H1 (cell line): ENCODE data around the gene DAB2IP. TPM values are rescaled to one million over a fixed set of nuclear protein-coding genes. Genes with fewer than 3 reads are reported as not detected.

Experiments
- CTCF ChIA-PET: fragments of 300-600 bp; sonication (Branson Sonifier 250); formaldehyde crosslinking; loops from one replicate; lab custom pipeline; 2021; ENCODE audit not compliant: partially characterized antibody; lab: Charles Lee
- POLR2A ChIA-PET: fragments of 300-600 bp; sonication (Branson Sonifier 250); formaldehyde crosslinking; loops from one replicate; lab custom pipeline; 2021; ENCODE audit warnings: inconsistent platforms; ENCODE audit not compliant: partially characterized antibody; lab: Charles Lee
- DNase-seq, 2 experiments: peaks; one replicate each; pipeline versions ENCODE4 v3.0.0 to v3.0.0-alpha.2; 2010 to 2022; ENCODE audit warnings: low spot score in 2 of 2, low read depth in 1 of 2, mixed read lengths in 1 of 2
- FAIRE-seq: peaks from 2 replicates; lab custom pipeline; 2011; peaks lifted over from hg19 to GRCh38; lab: Jason Lieb, UNC
- H2AFZ ChIP-seq: 2 replicates; pipeline ENCODE4 v1.8.1; 2012; ENCODE audit warnings: low read length, inconsistent platforms
- H2AK5ac ChIP-seq: 2 replicates; pipeline ENCODE4 v1.6.1; 2013; ENCODE audit warnings: low read depth, low read length
- H2BK120ac ChIP-seq: replicated peaks from 2 replicates; pipeline ENCODE3; 2013; ENCODE audit warnings: low read depth, low read length, inconsistent platforms
- H2BK12ac ChIP-seq: 2 replicates; pipeline ENCODE4 v1.6.1; 2013; ENCODE audit warnings: low read depth, low read length
- H2BK15ac ChIP-seq: 2 replicates; pipeline ENCODE4 v1.6.1; 2013; ENCODE audit warnings: low read length
- H2BK20ac ChIP-seq: 2 replicates; pipeline ENCODE4 v1.6.1; 2013; ENCODE audit warnings: low read length
- H2BK5ac ChIP-seq: 2 replicates; pipeline ENCODE4 v1.6.1; 2013; ENCODE audit warnings: low read depth, low read length
- H3K14ac ChIP-seq: 2 replicates; pipeline ENCODE4 v1.6.1; 2013; ENCODE audit warnings: inconsistent platforms; ENCODE audit not compliant: insufficient read length
- H3K18ac ChIP-seq: 2 replicates; pipeline ENCODE4 v1.6.1; 2013; ENCODE audit warnings: low read length; ENCODE audit errors: extremely low read depth
- H3K23ac ChIP-seq: 2 replicates; pipeline ENCODE4 v1.6.1; 2013; ENCODE audit warnings: inconsistent platforms; ENCODE audit not compliant: insufficient read length
- H3K23me2 ChIP-seq: 2 replicates; pipeline ENCODE4 v1.6.1; 2013; ENCODE audit warnings: low read depth, low read length
- H3K27ac ChIP-seq: 2 replicates; pipeline ENCODE4 v1.6.1; 2011; ENCODE audit warnings: low read depth, low read length, inconsistent platforms
- H3K27me3 ChIP-seq, 4 experiments: replicated peaks in 1 of 4; 1 replicate in 1 of 4; 2 replicates in 3 of 4; pipeline versions ENCODE4 v1.6.1 to v1.8.1; 2011 to 2013; ENCODE audit warnings: low read length in 3 of 4, mild to moderate bottlenecking in 3 of 4, inconsistent platforms in 2 of 4, mixed read lengths in 2 of 4, moderate library complexity in 1 of 4; ENCODE audit not compliant: control insufficient read depth in 3 of 4, insufficient read depth in 3 of 4; ENCODE audit errors: extremely low read depth in 1 of 4
- H3K36me3 ChIP-seq, 4 experiments: 2 replicates each; pipeline versions ENCODE4 v1.6.1 to v1.8.1; 2011 to 2013; ENCODE audit warnings: mild to moderate bottlenecking in 4 of 4, low read length in 3 of 4, moderate library complexity in 2 of 4, control low read depth in 1 of 4, inconsistent platforms in 1 of 4; ENCODE audit not compliant: insufficient read depth in 4 of 4, control insufficient read depth in 2 of 4
- H3K4ac ChIP-seq: replicated peaks from 2 replicates; pipeline ENCODE3; 2013; ENCODE audit warnings: low read length, low read depth, mixed read lengths, inconsistent platforms; ENCODE audit not compliant: insufficient read length
- H3K4me1 ChIP-seq, 4 experiments: replicated peaks in 1 of 4; 1 replicate in 1 of 4; 2 replicates in 3 of 4; pipeline versions ENCODE4 v1.6.1 to v1.8.1; 2011 to 2013; ENCODE audit warnings: low read length in 3 of 4, inconsistent platforms in 2 of 4, mixed read lengths in 1 of 4; ENCODE audit not compliant: insufficient read depth in 4 of 4, control insufficient read depth in 3 of 4
- H3K4me2 ChIP-seq, 2 experiments: 2 replicates each; pipeline versions ENCODE4 v1.6.1 to v1.8.1; 2011 to 2013; ENCODE audit warnings: low read depth in 2 of 2, low read length in 2 of 2, control low read depth in 1 of 2, inconsistent platforms in 1 of 2, mild to moderate bottlenecking in 1 of 2; ENCODE audit not compliant: insufficient read depth in 1 of 2
- H3K4me3 ChIP-seq, 4 experiments: fragments of 200-600, 300-600 bp in 1 of 4; sonication (generic), shearing (Covaris generic), sonication (Bioruptor Twin) in 1 of 4; 2 replicates each; pipeline versions ENCODE4 v1.5.1 to v1.8.1; 2011 to 2016; ENCODE audit warnings: low read length in 4 of 4, low read depth in 3 of 4, control low read depth in 2 of 4, inconsistent platforms in 2 of 4, mild to moderate bottlenecking in 2 of 4, mixed read lengths in 1 of 4, moderate library complexity in 1 of 4; ENCODE audit not compliant: insufficient read depth in 2 of 4; ENCODE audit errors: extremely low read depth in 1 of 4
- H3K56ac ChIP-seq: replicated peaks from 2 replicates; pipeline ENCODE3; 2013; ENCODE audit warnings: low read depth, mild to moderate bottlenecking, mixed read lengths, low read length, inconsistent platforms; ENCODE audit not compliant: insufficient read length
- H3K79me1 ChIP-seq: 2 replicates; pipeline ENCODE4 v1.6.1; 2013; ENCODE audit warnings: low read depth, low read length, control low read depth
- H3K79me2 ChIP-seq, 2 experiments: 2 replicates each; pipeline versions ENCODE4 v1.6.1 to v1.8.1; 2012 to 2013; ENCODE audit warnings: low read length in 2 of 2, mild to moderate bottlenecking in 2 of 2, inconsistent platforms in 1 of 2; ENCODE audit not compliant: insufficient read depth in 2 of 2, control insufficient read depth in 1 of 2
- H3K9ac ChIP-seq, 4 experiments: replicated peaks in 1 of 4; 1 replicate in 1 of 4; 2 replicates in 3 of 4; pipeline versions ENCODE4 v1.6.1 to v1.8.1; 2011 to 2013; ENCODE audit warnings: low read depth in 3 of 4, low read length in 3 of 4, control low read depth in 2 of 4, mild to moderate bottlenecking in 2 of 4, moderate library complexity in 2 of 4, inconsistent platforms in 1 of 4; ENCODE audit errors: extremely low read depth in 1 of 4
- H3K9me3 ChIP-seq, 2 experiments: 2 replicates each; pipeline versions ENCODE4 v1.6.1 to v1.8.1; 2012 to 2013; ENCODE audit warnings: mild to moderate bottlenecking in 2 of 2, moderate library complexity in 2 of 2, control low read depth in 1 of 2, inconsistent platforms in 1 of 2, low read depth in 1 of 2, low read length in 1 of 2, mixed read lengths in 1 of 2; ENCODE audit not compliant: insufficient read depth in 2 of 2
- H4K20me1 ChIP-seq, 2 experiments: replicated peaks in 1 of 2; 2 replicates each; pipeline versions ENCODE3 to v1.8.1; 2011 to 2013; ENCODE audit warnings: inconsistent platforms in 2 of 2, low read length in 2 of 2, mild to moderate bottlenecking in 1 of 2; ENCODE audit not compliant: insufficient read depth in 2 of 2, control insufficient read depth in 1 of 2
- H4K5ac ChIP-seq: 2 replicates; pipeline ENCODE4 v1.6.1; 2013; ENCODE audit warnings: low read length, low read depth, mixed read lengths, inconsistent platforms; ENCODE audit not compliant: insufficient read length
- H4K8ac ChIP-seq: 2 replicates; pipeline ENCODE4 v1.8.0; 2013; ENCODE audit warnings: mild to moderate bottlenecking, moderate library complexity, low read length, inconsistent platforms; ENCODE audit not compliant: insufficient read depth; ENCODE audit errors: extremely low read depth
- H4K91ac ChIP-seq: replicated peaks from 2 replicates; pipeline ENCODE3; 2013; ENCODE audit warnings: low read length, mixed read lengths, inconsistent platforms; ENCODE audit not compliant: insufficient read length
- CEBPB ChIP-seq: IDR thresholded peaks from 2 replicates; pipeline ENCODE4 v1.6.1; 2012; ENCODE audit warnings: low read depth, low read length
- CREB1 ChIP-seq: IDR thresholded peaks from 2 replicates; pipeline ENCODE4 v1.6.1; 2012; ENCODE audit warnings: inconsistent platforms
- CTBP2 ChIP-seq: IDR thresholded peaks from 2 replicates; pipeline ENCODE4 v1.7.0; 2011; ENCODE audit warnings: borderline replicate concordance, mild to moderate bottlenecking, moderate library complexity, mixed read lengths, low read length; ENCODE audit not compliant: insufficient read depth, insufficient read length
- KDM1A ChIP-seq: fragments of 200-600, 300-600 bp; sonication (generic); IDR thresholded peaks from 2 replicates; pipeline ENCODE4 v1.7.1; 2016; ENCODE audit warnings: mild to moderate bottlenecking, low read length, borderline replicate concordance
- NANOG ChIP-seq: IDR thresholded peaks from 2 replicates; pipeline ENCODE4 v1.6.1; 2011; ENCODE audit warnings: low read length, low read depth, mild to moderate bottlenecking, inconsistent platforms; ENCODE audit not compliant: insufficient read depth, poor library complexity, severe bottlenecking
- RXRA ChIP-seq: IDR thresholded peaks from 2 replicates; pipeline ENCODE4 v1.6.1; 2011; ENCODE audit warnings: low read depth, mild to moderate bottlenecking, low read length, moderate library complexity; ENCODE audit not compliant: insufficient read depth
- SAP30 ChIP-seq: fragments of 300-600 bp; sonication (generic); IDR thresholded peaks from 2 replicates; pipeline ENCODE4 v1.7.1; 2012; ENCODE audit warnings: low read length, moderate library complexity, mild to moderate bottlenecking, inconsistent platforms; ENCODE audit not compliant: insufficient read depth, insufficient replicate concordance
- SIX5 ChIP-seq: IDR thresholded peaks from 2 replicates; pipeline ENCODE4 v1.6.1; 2011; ENCODE audit warnings: mild to moderate bottlenecking, low read depth, low read length
- SP1 ChIP-seq: IDR thresholded peaks from 2 replicates; pipeline ENCODE4 v1.6.1; 2011; ENCODE audit warnings: low read depth, low read length
- SP2 ChIP-seq: IDR thresholded peaks from 2 replicates; pipeline ENCODE4 v1.6.1; 2012; ENCODE audit warnings: mild to moderate bottlenecking, low read length, inconsistent platforms
- SRF ChIP-seq: IDR thresholded peaks from 2 replicates; pipeline ENCODE4 v1.6.1; 2011; ENCODE audit warnings: mild to moderate bottlenecking, low read depth, low read length, moderate library complexity
- TAF7 ChIP-seq: optimal IDR thresholded peaks from 2 replicates; pipeline ENCODE3; 2011; ENCODE audit warnings: low read depth, mild to moderate bottlenecking, inconsistent platforms, low read length, moderate library complexity, borderline replicate concordance
- YY1 ChIP-seq: IDR thresholded peaks from 2 replicates; pipeline ENCODE4 v1.6.1; 2011; ENCODE audit warnings: low read depth, mild to moderate bottlenecking, low read length
- WGBS, 2 experiments: shearing (Covaris generic) in 1 of 2; methylation state at CpG; one replicate each; pipeline versions ENCODE4 v1.1.6 to v1.1.7; 2013 to 2015; ENCODE audit warnings: low lambda C conversion rate in 2 of 2, mixed read lengths in 2 of 2, inconsistent platforms in 1 of 2, low coverage in 1 of 2, missing lambda C conversion rate in 1 of 2; ENCODE audit not compliant: insufficient replicate concordance in 2 of 2, insufficient coverage in 1 of 2, insufficient read length in 1 of 2; ENCODE audit errors: extremely low coverage in 1 of 2, missing lambda C conversion rate in 1 of 2; 5-methylcytosine and 5-hydroxymethylcytosine counted together
- polyA plus RNA-seq, 7 experiments: library from polyadenylated mRNA; depleted of rRNA in 3 of 7; stranded (reverse) in 5 of 7; unstranded in 2 of 7; fragments of >200 nt in 5 of 7; fragments of 200-250 nt in 2 of 7; gene quantifications; 1 replicate in 5 of 7; 2 replicates in 1 of 7; 4 replicates in 1 of 7; pipeline versions ENCODE4 v1.2.1 to v1.2.3, GENCODE V29; 2011 to 2013; ENCODE audit warnings: missing spikeins in 2 of 7, mixed read lengths in 2 of 7
- total RNA-seq: library from RNA; stranded (reverse); fragmentation: NEBNext Ultra II Directional; extraction: Animal tissue kit (Norgen Biotek cat#: 25700); gene quantifications from 2 replicates; pipeline ENCODE4 v1.2.1, GENCODE V29; 2021

DAB2IP gene
- total and polyA plus RNA-seq, 2 of the 8 experiments (the other 6 are each of a cell fraction or from before 2014, with no cell fraction given) = 19.7 to 39.5 TPM

DNA sequence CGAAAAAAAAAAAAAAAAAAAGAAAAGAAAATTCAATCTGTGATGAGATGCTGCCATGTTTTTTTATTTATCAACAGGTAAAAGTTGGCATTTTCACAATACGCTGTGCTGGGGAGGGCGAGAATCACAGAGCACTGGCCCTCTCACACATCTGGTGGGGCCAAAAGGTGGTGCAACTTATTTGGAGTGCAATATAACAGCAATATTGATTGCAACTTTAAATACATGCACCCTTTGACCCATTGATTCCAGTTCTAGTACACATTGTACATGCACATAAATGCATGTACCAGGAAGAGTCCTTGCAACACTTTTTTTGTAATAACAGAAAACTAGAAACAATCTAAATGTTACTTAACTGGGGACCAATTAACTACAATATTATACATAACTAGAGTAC lies 159.1 kb downstream of the DAB2IP start:
- H3K27ac ChIP-seq = no peak overlapping the region
- no peak overlapping the region for H3K23ac ChIP-seq
- no peak overlapping the region for H2BK15ac ChIP-seq
- DNase-seq = no peak
- no peaks in the 10 kb centered on the region for H3K79me2 ChIP-seq
- H3K14ac ChIP-seq = no peak overlapping the region
- H3K9me3 ChIP-seq = no peaks in the 10 kb centered on the region
- H3K4me2 ChIP-seq = no peak overlapping the region
- WGBS, 2 experiments = 100% methylated on average over 3 of the region's 3 CpGs; no CpG with 5 or more reads in 1 of the 2 experiments
- no peak overlapping the region for H2AFZ ChIP-seq
- H2BK12ac ChIP-seq = no peak overlapping the region
- H3K27me3 ChIP-seq = no peaks in the 10 kb centered on the region
- no peaks in the 10 kb centered on the region; the same call in 1 of the 2 replicates for H3K79me1 ChIP-seq
- no peak overlapping the region for H2AK5ac ChIP-seq
- H3K18ac ChIP-seq = no peak overlapping the region
- H3K56ac ChIP-seq = no peak overlapping the region
- POLR2A ChIA-PET = interaction anchor here (0.8 kb wide), 1 partner anchor 10 kb away, joined by 4 read pairs; no protein-coding TSS in a partner anchor
- no peak overlapping the region for H3K4ac ChIP-seq
- peaks cover 0 to 6% (median 0%) of the 10 kb centered on the region in 4 experiments; a peak in 1 of 7 replicates for H3K4me1 ChIP-seq
- H2BK20ac ChIP-seq = no peak overlapping the region
- no peaks in the 10 kb centered on the region for H3K36me3 ChIP-seq
- H3K9ac ChIP-seq = no peak overlapping the region
- no peak overlapping the region for H4K91ac ChIP-seq
- no peak overlapping the region for H2BK120ac ChIP-seq
- peaks cover 0 to 2% of the 10 kb centered on the region in 2 experiments for H4K20me1 ChIP-seq
- CTCF ChIA-PET = interaction anchor here (0.8 to 1.4 kb wide), 3 partner anchors 26 to 115 kb away, joined by 3 to 4 read pairs (median 3); no protein-coding TSS in a partner anchor
- H2BK5ac ChIP-seq = no peak overlapping the region
- no peak overlapping the region for H3K4me3 ChIP-seq
- H4K8ac ChIP-seq = no peak overlapping the region
- peaks cover 10% of the 10 kb centered on the region; the same call in 1 of the 2 replicates for H3K23me2 ChIP-seq
- no peak for FAIRE-seq
- no peak overlapping the region for H4K5ac ChIP-seq
- no peak for TF ChIP-seq KDM1A
- TF ChIP-seq RXRA = no peak
- TF ChIP-seq SP2 = no peak
- TF ChIP-seq CTBP2 = no peak
- TF ChIP-seq SRF = no peak
- TF ChIP-seq TAF7 = no peak
- no peak for TF ChIP-seq CREB1
- no peak for TF ChIP-seq NANOG
- no peak for TF ChIP-seq SP1
- TF ChIP-seq CEBPB = no peak
- no peak for TF ChIP-seq YY1
- no peak for TF ChIP-seq SIX5
- no peak for TF ChIP-seq SAP30
